HCT116 (cell line): ENCODE data around the gene TSPAN15. TPM values are rescaled to one million over a fixed set of nuclear protein-coding genes. Genes with fewer than 3 reads are reported as not detected.

Experiments used
- ATAC-seq: fragments of 200-7000 bp; cut with Tn5 transposase; 2 replicates; pipeline ENCODE4 v1.9.1; 2020; ENCODE audit warnings: mild to moderate bottlenecking, moderate library complexity
- BruUV-seq: library from RNA; stranded (reverse); fragments of 400-500 nt; replicated peaks from 2 replicates; lab custom pipeline; 2021; lab: Mats Ljungman, UMichigan
- CTCF ChIA-PET: fragments of 300-600 bp; sonication (Branson Sonifier 250); formaldehyde crosslinking; loops from one replicate; lab custom pipeline; 2021; ENCODE audit warnings: antibody characterized with exemption; lab: Charles Lee
- POLR2A ChIA-PET: fragments of 300-600, 350-600 bp; sonication (Branson Sonifier 250); formaldehyde crosslinking; loops from one replicate; lab custom pipeline; 2021; ENCODE audit warnings: antibody characterized with exemption; lab: Charles Lee
- RAD21 ChIA-PET, 2 experiments: fragments of 300-600 bp; sonication (Branson Sonifier 250); formaldehyde crosslinking; loops; one replicate each; lab custom pipeline; 2023; ENCODE audit warnings: low total read pairs in 2 of 2; ENCODE audit not compliant: uncharacterized antibody in 2 of 2, unreplicated experiment in 2 of 2, low non-redundant PET in 1 of 2; lab: Charles Lee
- DNase-seq: peaks from one replicate; pipeline ENCODE4 v3.0.0-alpha.2; 2010; ENCODE audit warnings: low read depth, low spot score
- H2AFZ ChIP-seq: fragments of 200-600 bp; shearing (Covaris generic), sonication (generic); 2 replicates; pipeline ENCODE4 v1.6.1; 2017; ENCODE audit warnings: low read depth, mixed run types, mixed read lengths, antibody characterized with exemption, low read length; ENCODE audit not compliant: poor library complexity, severe bottlenecking
- H3K27ac ChIP-seq: 2 replicates; pipeline ENCODE4 v1.5.1; 2012; ENCODE audit warnings: low read depth, low read length
- H3K27me3 ChIP-seq: fragments of 200-600 bp; sonication (generic); 2 replicates; pipeline ENCODE4 v1.6.1; 2016; ENCODE audit warnings: mixed run types, low read length, mixed read lengths; ENCODE audit not compliant: insufficient read depth
- H3K36me3 ChIP-seq, 2 experiments: fragments of 200-500 bp in 1 of 2; fragments of 200-600 bp in 1 of 2; sonication (Bioruptor generic) in 1 of 2; sonication (generic) in 1 of 2; 2 replicates each; pipeline versions ENCODE4 v1.5.1 to v1.6.1; 2014 to 2016; ENCODE audit warnings: low read length in 2 of 2, inconsistent platforms in 1 of 2, mixed read lengths in 1 of 2, mixed run types in 1 of 2; ENCODE audit not compliant: insufficient read depth in 2 of 2, control insufficient read depth in 1 of 2
- H3K4me1 ChIP-seq, 2 experiments: fragments of 200-600 bp in 1 of 2; sonication (generic) in 1 of 2; 2 replicates each; pipeline versions ENCODE4 v1.5.1 to v1.6.1; 2012 to 2017; ENCODE audit warnings: low read length in 2 of 2, inconsistent platforms in 1 of 2, mild to moderate bottlenecking in 1 of 2, mixed read lengths in 1 of 2, mixed run types in 1 of 2, moderate library complexity in 1 of 2; ENCODE audit not compliant: insufficient read depth in 2 of 2, control insufficient read depth in 1 of 2
- H3K4me2 ChIP-seq: fragments of 200-600 bp; sonication (generic); 2 replicates; pipeline ENCODE4 v1.6.1; 2017; ENCODE audit warnings: mixed run types, low read length, mixed read lengths
- H3K4me3 ChIP-seq, 2 experiments: fragments of 200-600 bp in 1 of 2; sonication (generic) in 1 of 2; replicated peaks in 1 of 2; 2 replicates each; pipeline ENCODE4 v1.5.1; 2011 to 2016; ENCODE audit warnings: low read length in 2 of 2, control low read depth in 1 of 2, low read depth in 1 of 2, mild to moderate bottlenecking in 1 of 2, mixed read lengths in 1 of 2, mixed run types in 1 of 2
- H3K79me2 ChIP-seq: fragments of 200-600 bp; sonication (generic); 2 replicates; pipeline ENCODE4 v1.6.1; 2017; ENCODE audit warnings: mild to moderate bottlenecking, mixed run types, low read length, moderate library complexity, mixed read lengths; ENCODE audit not compliant: insufficient read depth
- H3K9ac ChIP-seq: fragments of 200-600 bp; sonication (generic); 2 replicates; pipeline ENCODE4 v1.6.1; 2016; ENCODE audit warnings: low read length, mixed read lengths
- H3K9me2 ChIP-seq: fragments of 200-600 bp; sonication (generic), shearing (Covaris generic); 2 replicates; pipeline ENCODE4 v1.6.1; 2017; ENCODE audit warnings: mixed run types, mild to moderate bottlenecking, moderate library complexity; ENCODE audit not compliant: insufficient read depth
- H3K9me3 ChIP-seq, 2 experiments: fragments of 200-500 bp in 1 of 2; fragments of 200-600 bp in 1 of 2; sonication (Bioruptor generic) in 1 of 2; sonication (generic) in 1 of 2; 2 replicates each; pipeline ENCODE4 v1.6.1; 2014 to 2017; ENCODE audit warnings: low read length in 2 of 2, mixed read lengths in 2 of 2, inconsistent platforms in 1 of 2, low read depth in 1 of 2, mild to moderate bottlenecking in 1 of 2, mixed run types in 1 of 2, moderate library complexity in 1 of 2; ENCODE audit not compliant: control insufficient read depth in 1 of 2, insufficient read depth in 1 of 2
- H4K20me1 ChIP-seq: fragments of 200-600 bp; sonication (generic), shearing (Covaris generic); 2 replicates; pipeline ENCODE4 v1.6.1; 2017; ENCODE audit warnings: mixed run types, mild to moderate bottlenecking, moderate library complexity; ENCODE audit not compliant: insufficient read depth
- ATF3 ChIP-seq: IDR thresholded peaks from 2 replicates; pipeline ENCODE4 v1.6.1; 2012
- CBX3 ChIP-seq: IDR thresholded peaks from 2 replicates; pipeline ENCODE4 v1.6.1; 2012; ENCODE audit warnings: low read depth
- CEBPB ChIP-seq: IDR thresholded peaks from 2 replicates; pipeline ENCODE4 v1.6.1; 2012; ENCODE audit warnings: low read depth
- CTCF ChIP-seq, 3 experiments: fragments of 200-600 bp in 1 of 3; sonication (generic) in 1 of 3; IDR thresholded peaks in 2 of 3; conservative IDR thresholded peaks in 1 of 3; 2 replicates each; pipeline ENCODE4 v1.5.1; 2012 to 2017; ENCODE audit warnings: low read depth in 2 of 3, low read length in 2 of 3, antibody characterized with exemption in 1 of 3, borderline replicate concordance in 1 of 3, control low read depth in 1 of 3, mild to moderate bottlenecking in 1 of 3, mixed read lengths in 1 of 3, mixed run types in 1 of 3, moderate library complexity in 1 of 3; ENCODE audit not compliant: insufficient read depth in 1 of 3
- EGR1 ChIP-seq: IDR thresholded peaks from 2 replicates; pipeline ENCODE4 v1.6.1; 2012; ENCODE audit warnings: low read depth
- ELF1 ChIP-seq: IDR thresholded peaks from 2 replicates; pipeline ENCODE4 v1.6.1; 2012; ENCODE audit warnings: low read depth, borderline replicate concordance
- EZH2 ChIP-seq: fragments of 200-600 bp; sonication (generic); IDR thresholded peaks from 2 replicates; pipeline ENCODE4 v1.6.1; 2017; ENCODE audit warnings: antibody characterized with exemption, mixed run types
- EZH2phosphoT487 ChIP-seq: fragments of 200-600 bp; IDR thresholded peaks from 2 replicates; pipeline ENCODE4 v1.6.1; 2018; ENCODE audit warnings: antibody characterized with exemption, borderline replicate concordance
- FOSL1 ChIP-seq: IDR thresholded peaks from 2 replicates; pipeline ENCODE4 v1.6.1; 2012; ENCODE audit warnings: low read depth
- JUND ChIP-seq: IDR thresholded peaks from 2 replicates; pipeline ENCODE4 v1.6.1; 2012
- POLR2A ChIP-seq: IDR thresholded peaks from 2 replicates; pipeline ENCODE4 v1.7.0; 2011; ENCODE audit warnings: borderline replicate concordance; ENCODE audit not compliant: insufficient read depth, insufficient read length; ENCODE audit errors: extremely low read depth
- RAD21 ChIP-seq: IDR thresholded peaks from 2 replicates; pipeline ENCODE4 v1.6.1; 2012; ENCODE audit warnings: low read depth, mild to moderate bottlenecking
- REST ChIP-seq: IDR thresholded peaks from 2 replicates; pipeline ENCODE4 v1.6.1; 2012; ENCODE audit warnings: low read depth
- SIN3A ChIP-seq: IDR thresholded peaks from 2 replicates; pipeline ENCODE4 v1.6.1; 2012; ENCODE audit warnings: low read depth
- SP1 ChIP-seq: IDR thresholded peaks from 2 replicates; pipeline ENCODE4 v1.6.1; 2012; ENCODE audit warnings: low read depth
- SRF ChIP-seq: IDR thresholded peaks from 2 replicates; pipeline ENCODE4 v1.6.1; 2012; ENCODE audit warnings: low read depth
- TCF7L2 ChIP-seq: IDR thresholded peaks from 2 replicates; pipeline ENCODE4 v1.7.0; 2011; ENCODE audit warnings: borderline replicate concordance, inconsistent platforms; ENCODE audit not compliant: insufficient read depth, insufficient read length; ENCODE audit errors: extremely low read depth
- YY1 ChIP-seq: IDR thresholded peaks from 2 replicates; pipeline ENCODE4 v1.6.1; 2011; ENCODE audit warnings: low read length, low read depth, moderate library complexity, mild to moderate bottlenecking; ENCODE audit not compliant: insufficient replicate concordance; ENCODE audit errors: extremely low read depth
- ZBTB33 ChIP-seq: IDR thresholded peaks from 2 replicates; pipeline ENCODE4 v1.6.1; 2011; ENCODE audit warnings: mild to moderate bottlenecking, low read length, moderate library complexity; ENCODE audit not compliant: insufficient replicate concordance; ENCODE audit errors: extremely low read depth
- ZFX ChIP-seq: fragments of 450-650 bp; IDR thresholded peaks from 2 replicates; pipeline ENCODE4 v1.6.1; 2017
- intact Hi-C: fragments of 100-400 bp; cut with micrococcal nuclease; formaldehyde crosslinking; loops from 2 replicates; pipeline ENCODE4 v1.10.0; 2022
- total RNA-seq: library from RNA; stranded (reverse); gene quantifications from one replicate; pipeline ENCODE4 v1.2.1, GENCODE V29; 2021; ENCODE audit not compliant: unreplicated experiment

TSPAN15 gene
- total RNA-seq, 1 experiment from 2014 or later, result 16.0 TPM

- CTCF ChIA-PET, result no interaction called here
- no peak for ATAC-seq
- POLR2A ChIA-PET, result interaction anchor here (0.6 kb wide), 1 partner anchor 12 kb away, joined by 4 read pairs; no protein-coding TSS in a partner anchor
These were observed 29.5 kb upstream of the TSPAN15 start for GRCh38 chr10:69421611-69422308.

More at GRCh38 chr10:69421611-69422308, 29.5 kb upstream of the TSPAN15 start:
- no TSS peak for BruUV-seq
- Histone ChIP-seq H3K36me3 (no peaks in the 10 kb centered on the region), H3K9me2 (no peaks in the 10 kb centered on the region), H3K4me2 (no peak overlapping the region), H3K27ac (no peak overlapping the region)
- DNase-seq, result no peak
- intact Hi-C loops, result loop anchor here (10.0 kb wide), 1 partner anchor 293 kb away; no protein-coding TSS in a partner anchor
- no peak for TF ChIP-seq EZH2
- TF ChIP-seq CTCF (IDR thresholded peaks at IDR 0.05 in 2 of 3, conservative IDR thresholded peaks at IDR 0.05 in 1 of 3; ENCODE audit: borderline replicate concordance in 1 of 3, insufficient read depth in 1 of 3, low read depth in 2 of 3, low read length in 2 of 3), result no peak
- no peak for TF ChIP-seq YY1
- TF ChIP-seq RAD21, result no peak
- TF ChIP-seq ZBTB33, result no peak
- no peak for TF ChIP-seq SRF
- no peak for TF ChIP-seq TCF7L2
- TF ChIP-seq ELF1, result no peak
- no peak for TF ChIP-seq REST
- TF ChIP-seq FOSL1, result no peak
- TF ChIP-seq JUND, result no peak
- no peak for TF ChIP-seq SP1
- TF ChIP-seq ATF3, result no peak
- no peak for TF ChIP-seq CEBPB
- TF ChIP-seq EGR1, result no peak
- TF ChIP-seq POLR2A, result no peak
- TF ChIP-seq SIN3A, result no peak
- no peak for TF ChIP-seq ZFX
- no peak for TF ChIP-seq EZH2phosphoT487
- TF ChIP-seq CBX3, result no peak
- TF ChIP-seq, all 23 proteins: peak for 0
- Histone ChIP-seq H2AFZ (no peak overlapping the region), H3K79me2 (no peaks in the 10 kb centered on the region), H3K9ac (no peak overlapping the region), H3K27me3 (no peaks in the 10 kb centered on the region), H3K4me1 (peaks cover 3 to 25% of the 10 kb centered on the region in 2 experiments; a peak in 2 of 4 replicates), H3K4me3 (no peak overlapping the region), H4K20me1 (no peaks in the 10 kb centered on the region), H3K9me3 (no peaks in the 10 kb centered on the region)
- RAD21 ChIA-PET, result no interaction called here
